ENCODE measurements around the gene DOCK3. TPM values are rescaled to one million over a fixed set of nuclear protein-coding genes. Genes with fewer than 3 reads are reported as not detected.

Gene DOCK3
- total RNA-seq, 1 experiment from 2014 or later: 0.15 TPM

- Histone ChIP-seq H3K27ac (ENCODE audit: low read length) (no peak overlapping the region), H3K36me3 (ENCODE audit: low read depth, low read length) (no peaks in the 10 kb centered on the region), H4K20me1 (ENCODE audit: low read length) (no peaks in the 10 kb centered on the region), H3K9ac (ENCODE audit: low read length) (no peak overlapping the region), H3K9me2 (replicated peaks; ENCODE audit: low read length) (no peaks in the 10 kb centered on the region), H3K79me2 (ENCODE audit: low read length) (no peaks in the 10 kb centered on the region), H3K4me3 (ENCODE audit: low read length) (no peak overlapping the region), H3K9me3 (ENCODE audit: low read length) (no peaks in the 10 kb centered on the region), H3K4me1 (ENCODE audit: insufficient read depth, low read length) (no peaks in the 10 kb centered on the region), H3K27me3 (ENCODE audit: low read length) (peaks cover 9% of the 10 kb centered on the region), H3F3A (ENCODE audit: low read length, unreplicated experiment) (no peaks in the 10 kb centered on the region), H3K4me2 (ENCODE audit: low read length) (no peak overlapping the region), H2AFZ (ENCODE audit: low read length) (no peak overlapping the region)
- ChIA-PET POLR2A (ENCODE audit: unreplicated experiment) (no interaction called here), CTCF (no interaction called here)
- TF ChIP-seq EZH2phosphoT487 (IDR thresholded peaks at IDR 0.05; ENCODE audit: borderline replicate concordance, low read length): no peak
- TF ChIP-seq EZH2 (IDR thresholded peaks at IDR 0.05; ENCODE audit: low read length, unreplicated experiment): no peak
- TF ChIP-seq CTCF (conservative IDR thresholded peaks at IDR 0.05; ENCODE audit: low read depth, low read length): no peak
- no peak for DNase-seq
- intact Hi-C loops (cut with micrococcal nuclease): no loop called here
- no TSS peak for BruUV-seq (replicated peaks)
- ATAC-seq: no peak
These were observed 173.6 kb downstream of the DOCK3 start for GRCh38 chr3:50848308-50848707.

- H3K4me3 ChIP-seq (ENCODE audit: low read length): no peak overlapping the region
- no peaks in the 10 kb centered on the region for H3K79me2 ChIP-seq (ENCODE audit: low read length)
- H3K9me3 ChIP-seq (ENCODE audit: low read length): no peaks in the 10 kb centered on the region
- H3K4me1 ChIP-seq (ENCODE audit: insufficient read depth, low read length): no peaks in the 10 kb centered on the region
- no peaks in the 10 kb centered on the region for H3F3A ChIP-seq (ENCODE audit: low read length, unreplicated experiment)
- no peaks in the 10 kb centered on the region for H3K36me3 ChIP-seq (ENCODE audit: low read depth, low read length)
- H2AFZ ChIP-seq (ENCODE audit: low read length): no peak overlapping the region
- no peaks in the 10 kb centered on the region for H3K9me2 ChIP-seq (replicated peaks; ENCODE audit: low read length)
- BruUV-seq (replicated peaks): no TSS peak
- H3K4me2 ChIP-seq (ENCODE audit: low read length): no peak overlapping the region
- TF ChIP-seq EZH2 (IDR thresholded peaks at IDR 0.05; ENCODE audit: low read length, unreplicated experiment) (no peak), EZH2phosphoT487 (IDR thresholded peaks at IDR 0.05; ENCODE audit: borderline replicate concordance, low read length) (no peak), CTCF (conservative IDR thresholded peaks at IDR 0.05; ENCODE audit: low read depth, low read length) (no peak)
- CTCF ChIA-PET: no interaction called here
- no peak overlapping the region for H3K9ac ChIP-seq (ENCODE audit: low read length)
- peaks cover 6% of the 10 kb centered on the region for H3K27me3 ChIP-seq (ENCODE audit: low read length)
- no peak overlapping the region for H3K27ac ChIP-seq (ENCODE audit: low read length)
- H4K20me1 ChIP-seq (ENCODE audit: low read length): no peaks in the 10 kb centered on the region
- ATAC-seq (no peak), DNase-seq (no peak)
- intact Hi-C loops (cut with micrococcal nuclease): no loop called here
- POLR2A ChIA-PET (ENCODE audit: unreplicated experiment): no interaction called here
These were observed 176.1 kb downstream of the DOCK3 start for GRCh38 chr3:50850639-50851511.

- Histone ChIP-seq H3K9ac (ENCODE audit: low read length) (no peak overlapping the region), H3K79me2 (ENCODE audit: low read length) (no peaks in the 10 kb centered on the region), H3K9me3 (ENCODE audit: low read length) (no peaks in the 10 kb centered on the region), H3K36me3 (ENCODE audit: low read depth, low read length) (no peaks in the 10 kb centered on the region), H3K27me3 (ENCODE audit: low read length) (no peaks in the 10 kb centered on the region; the same call in 1 of the 2 replicates), H3F3A (ENCODE audit: low read length, unreplicated experiment) (no peaks in the 10 kb centered on the region), H3K27ac (ENCODE audit: low read length) (no peak overlapping the region), H3K4me3 (ENCODE audit: low read length) (no peak overlapping the region), H3K4me1 (ENCODE audit: insufficient read depth, low read length) (no peaks in the 10 kb centered on the region), H3K9me2 (replicated peaks; ENCODE audit: low read length) (no peaks in the 10 kb centered on the region), H4K20me1 (ENCODE audit: low read length) (no peaks in the 10 kb centered on the region), H3K4me2 (ENCODE audit: low read length) (no peak overlapping the region), H2AFZ (ENCODE audit: low read length) (no peak overlapping the region)
- no TSS peak for BruUV-seq (replicated peaks)
- TF ChIP-seq EZH2 (IDR thresholded peaks at IDR 0.05; ENCODE audit: low read length, unreplicated experiment): no peak
- no peak for TF ChIP-seq EZH2phosphoT487 (IDR thresholded peaks at IDR 0.05; ENCODE audit: borderline replicate concordance, low read length)
- no peak for TF ChIP-seq CTCF (conservative IDR thresholded peaks at IDR 0.05; ENCODE audit: low read depth, low read length)
- intact Hi-C loops (cut with micrococcal nuclease): no loop called here
- DNase-seq (no peak), ATAC-seq (no peak)
- CTCF ChIA-PET: no interaction called here
- POLR2A ChIA-PET (ENCODE audit: unreplicated experiment): no interaction called here
These were observed 179.2 kb downstream of the DOCK3 start for GRCh38 chr3:50853936-50854335.

Data from PC-3 (cell line).